22Rv1 (cell line): ENCODE measurements around the gene HLA-DOA.

Experiments used
- H3K27ac ChIP-seq: fragments of 450-650 bp; 2 replicates; pipeline ENCODE4 v1.5.1; 2017
- CTCF ChIP-seq: fragments of 450-650 bp; IDR thresholded peaks from 2 replicates; pipeline ENCODE4 v1.5.1; 2017; ENCODE audit warnings: mild to moderate bottlenecking
- ZFX ChIP-seq: fragments of 450-650 bp; IDR thresholded peaks from 2 replicates; pipeline ENCODE4 v1.6.1; 2017; ENCODE audit warnings: antibody characterized with exemption, borderline replicate concordance

The HLA-DOA gene

GRCh38 chr6:33023536-33023935 is 14.1 kb upstream of the HLA-DOA start:
- TF ChIP-seq CTCF: no peak
- no peak for TF ChIP-seq ZFX
- no peak overlapping the region for H3K27ac ChIP-seq

- TF ChIP-seq ZFX (no peak), CTCF (no peak)
- H3K27ac ChIP-seq: no peak overlapping the region
These were observed 12.5 kb upstream of the HLA-DOA start for GRCh38 chr6:33021917-33022316.

GRCh38 chr6:33019372-33019771 is 10.0 kb upstream of the HLA-DOA start:
- H3K27ac ChIP-seq: no peak overlapping the region

GRCh38 chr6:33018904-33019303 is 9.5 kb upstream of the HLA-DOA start:
- H3K27ac ChIP-seq: no peak overlapping the region
- no peak for TF ChIP-seq ZFX
- TF ChIP-seq CTCF: no peak

More at GRCh38 chr6:33019372-33019771, 10.0 kb upstream of the HLA-DOA start:
- TF ChIP-seq ZFX (no peak), CTCF (no peak)

- no peak for TF ChIP-seq ZFX
- TF ChIP-seq CTCF: no peak
- no peak overlapping the region for H3K27ac ChIP-seq
These were observed 9.0 kb upstream of the HLA-DOA start for GRCh38 chr6:33018418-33018817.

GRCh38 chr6:33017694-33018353 is 8.4 kb upstream of the HLA-DOA start:
- TF ChIP-seq CTCF (no peak), ZFX (no peak)
- no peak overlapping the region for H3K27ac ChIP-seq

GRCh38 chr6:33017018-33017417 is 7.6 kb upstream of the HLA-DOA start:
- TF ChIP-seq ZFX (no peak), CTCF (no peak)
- H3K27ac ChIP-seq: no peak overlapping the region
